Activated B cell treated with CpG ODN at 0.5 μM for 24 hours (primary cell): ENCODE results near the gene CTNNBL1. TPM values are rescaled to one million over a fixed set of nuclear protein-coding genes. Genes with fewer than 3 reads are reported as not detected.

ENCODE experiments used
- ATAC-seq: fragments of 200-7000 bp; cut with Tn5 transposase; one replicate; pipeline ENCODE4 v1.10.0; 2021; ENCODE audit warnings: low read depth, mild to moderate bottlenecking, moderate library complexity
- CTCF ChIA-PET: fragments of 350-600 bp; sonication (Branson Sonifier 250); formaldehyde crosslinking; loops from one replicate; lab custom pipeline; 2021; ENCODE audit warnings: antibody characterized with exemption; lab: Charles Lee
- POLR2A ChIA-PET: fragments of 350-600 bp; sonication (Branson Sonifier 250); formaldehyde crosslinking; loops from one replicate; lab custom pipeline; 2021; ENCODE audit warnings: antibody characterized with exemption; lab: Charles Lee
- DNase-seq: peaks from one replicate; pipeline ENCODE4 v3.0.0; 2022
- H3K27ac Mint-ChIP-seq: one replicate; pipeline ENCODE4 v1.8.0; 2020; ENCODE audit warnings: mixed read lengths
- H3K27me3 Mint-ChIP-seq: one replicate; pipeline ENCODE4 v1.8.0; 2021; ENCODE audit warnings: mixed read lengths
- H3K36me3 Mint-ChIP-seq: one replicate; pipeline ENCODE4 v1.8.0; 2021; ENCODE audit warnings: low read depth, mixed read lengths
- H3K4me1 Mint-ChIP-seq: one replicate; pipeline ENCODE4 v1.8.0; 2021; ENCODE audit warnings: mixed read lengths
- H3K4me3 Mint-ChIP-seq: one replicate; pipeline ENCODE4 v1.8.0; 2020; ENCODE audit warnings: mild to moderate bottlenecking, mixed read lengths
- H3K9me3 Mint-ChIP-seq: one replicate; pipeline ENCODE4 v1.8.0; 2020; ENCODE audit warnings: mixed read lengths
- CTCF ChIP-seq: fragments of 200-600 bp; IDR thresholded peaks from one replicate; pipeline ENCODE4 v1.8.0; 2022; ENCODE audit warnings: antibody characterized with exemption, mild to moderate bottlenecking
- intact Hi-C: fragments of 100-400 bp; cut with micrococcal nuclease; formaldehyde crosslinking; loops from one replicate; pipeline ENCODE4 v1.15.1; 2024
- total RNA-seq: library from RNA; stranded (reverse); gene quantifications from 2 replicates; pipeline ENCODE4 v1.2.3, GENCODE V29; 2022

Gene CTNNBL1
- total RNA-seq, 1 donor from 2014 or later: 102 TPM

GRCh38 chr20:37801921-37802320 lies 108.1 kb downstream of the CTNNBL1 start:
- no peak for TF ChIP-seq CTCF
- Mint-ChIP-seq H3K36me3 (peaks cover 29% of the 10 kb centered on the region), H3K27ac (no peak overlapping the region), H3K4me1 (no peaks in the 10 kb centered on the region), H3K27me3 (no peaks in the 10 kb centered on the region), H3K9me3 (no peaks in the 10 kb centered on the region), H3K4me3 (no peak overlapping the region)
- ChIA-PET POLR2A (no interaction called here), CTCF (no interaction called here)
- ATAC-seq: no peak
- intact Hi-C loops: loop anchor here (10.0 kb wide), 1 partner anchor 47 kb away; no protein-coding TSS in a partner anchor
- no peak for DNase-seq

DNA sequence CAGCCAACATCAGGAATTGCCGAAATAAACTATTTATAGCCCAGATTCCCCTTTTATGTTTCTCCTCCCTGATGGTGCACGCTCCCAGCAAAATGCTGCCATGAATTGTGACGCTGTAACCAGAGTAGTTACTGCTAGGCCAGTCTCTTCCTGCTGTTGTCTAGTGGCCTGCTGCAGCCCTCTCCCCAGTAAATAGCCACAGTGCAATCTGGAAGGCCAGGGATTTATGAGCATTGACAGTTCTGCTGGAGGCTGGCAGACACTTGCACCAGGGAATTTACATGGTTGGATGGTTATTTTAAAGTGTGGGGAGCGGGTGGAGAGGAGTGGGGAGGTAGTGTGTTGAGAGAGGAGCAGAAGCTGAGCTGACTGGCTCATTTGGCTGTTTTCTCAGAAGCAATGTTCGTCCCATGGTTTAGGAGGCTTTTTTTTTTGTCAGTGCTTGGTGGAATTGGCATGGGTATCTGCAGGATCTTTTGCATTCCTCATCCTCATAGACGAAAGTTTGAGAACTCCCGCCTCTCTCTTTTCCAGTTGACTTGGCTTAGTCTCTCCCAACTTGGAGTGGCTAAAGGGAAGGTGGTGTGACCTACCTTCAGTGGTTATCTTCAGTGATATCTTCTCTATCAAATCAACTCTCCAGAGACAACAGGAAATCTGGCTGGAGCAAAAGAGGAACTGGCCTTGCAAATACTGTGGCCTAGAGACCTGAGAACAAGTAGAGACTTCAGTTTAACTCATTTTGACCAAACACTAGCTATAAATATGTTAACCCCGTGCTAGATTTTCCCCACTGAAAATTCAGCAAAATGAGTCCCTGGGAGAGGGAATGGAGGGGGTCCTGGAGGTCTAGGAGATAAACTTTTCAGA lies 109.8 kb downstream of the CTNNBL1 start:
- Mint-ChIP-seq H3K36me3 (peaks cover 24% of the 10 kb centered on the region), H3K9me3 (no peaks in the 10 kb centered on the region), H3K4me3 (peak overlapping the region; percentile 79), H3K4me1 (no peaks in the 10 kb centered on the region), H3K27ac (peak overlapping the region; percentile 97), H3K27me3 (no peaks in the 10 kb centered on the region)
- ATAC-seq (peak; percentile 58), DNase-seq (no peak)
- ChIA-PET POLR2A (interaction anchor here (0.7 to 2.1 kb wide), 12 partner anchors 8 to 625 kb away, joined by 3 to 14 read pairs (median 6); partner anchors contain the start of genes CTNNBL1, MROH8, RPN2 and RPRD1B), CTCF (interaction anchor here (1.2 to 1.3 kb wide), 2 partner anchors 24 to 189 kb away, joined by 3 to 4 read pairs; no protein-coding TSS in a partner anchor)
- intact Hi-C loops: loop anchor here (1.0 to 10.0 kb wide), 5 partner anchors 14 to 275 kb away; no protein-coding TSS in a partner anchor
- TF ChIP-seq CTCF: no peak

DNA sequence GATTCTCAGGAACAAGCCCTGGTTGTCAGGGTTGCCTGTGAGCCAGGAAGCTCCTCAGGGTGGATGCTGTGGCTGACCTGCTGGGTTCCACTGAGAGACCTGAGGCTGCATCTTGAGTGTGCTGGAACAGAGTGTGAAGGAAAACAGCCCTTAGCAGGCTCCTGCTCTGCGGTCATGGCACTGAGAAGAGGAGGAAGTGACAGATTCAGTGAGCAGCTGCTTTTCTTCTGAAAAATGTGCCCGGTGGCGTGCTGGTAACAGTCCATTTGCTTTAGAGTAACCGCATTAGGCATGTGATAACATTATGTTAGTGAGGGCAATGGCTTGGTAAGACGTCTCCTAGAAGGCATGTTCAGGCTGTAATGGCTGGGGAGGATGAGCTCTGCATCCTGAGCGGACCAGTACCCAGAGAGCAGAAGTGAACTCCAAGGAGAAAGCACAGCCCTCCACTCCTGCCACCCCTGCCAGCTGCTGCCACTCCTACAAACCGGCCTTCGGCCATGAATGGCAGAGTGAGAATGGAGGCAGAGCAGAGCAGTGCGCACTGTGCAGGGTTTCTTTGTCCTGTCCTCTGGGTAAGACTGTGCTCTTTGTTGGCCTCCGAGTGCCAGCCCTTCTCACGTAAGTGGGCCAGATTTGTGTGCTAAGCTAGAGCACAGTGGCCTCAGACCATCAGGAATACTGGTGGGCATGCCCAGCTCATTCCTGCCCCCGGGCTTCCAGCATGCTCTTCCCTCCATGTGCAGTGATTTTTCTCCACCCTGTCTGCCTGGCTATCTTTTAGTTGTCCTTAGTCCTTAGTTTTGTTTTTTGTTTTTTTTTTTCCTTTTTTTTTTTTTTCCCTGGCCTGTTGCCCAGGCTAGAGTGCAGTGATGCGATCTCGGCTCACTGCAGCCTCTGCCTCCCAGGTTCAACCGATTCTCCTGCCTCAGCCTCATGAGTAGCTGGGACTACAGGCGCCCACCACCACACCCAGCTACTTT lies 111.0 kb downstream of the CTNNBL1 start:
- peak; percentile 56 for DNase-seq
- peak overlapping the region; percentile 79 for H3K4me3 Mint-ChIP-seq
- ChIA-PET CTCF (interaction anchor here (1.1 to 1.3 kb wide), 3 partner anchors 26 to 188 kb away, joined by 3 to 4 read pairs (median 4); no protein-coding TSS in a partner anchor), POLR2A (interaction anchor here (0.6 to 2.1 kb wide), 16 partner anchors 9 to 1149 kb away, joined by 3 to 14 read pairs (median 5); partner anchors contain the start of genes CTNNBL1, MROH8, RPN2 and RPRD1B)
- intact Hi-C loops: loop anchor here (1.0 to 10.0 kb wide), 5 partner anchors 16 to 277 kb away; no protein-coding TSS in a partner anchor
- peaks cover 1% of the 10 kb centered on the region for H3K4me1 Mint-ChIP-seq
- no peaks in the 10 kb centered on the region for H3K9me3 Mint-ChIP-seq
- TF ChIP-seq CTCF: no peak
- peaks cover 33% of the 10 kb centered on the region for H3K36me3 Mint-ChIP-seq
- peak; percentile 81 for ATAC-seq
- H3K27me3 Mint-ChIP-seq: no peaks in the 10 kb centered on the region
- H3K27ac Mint-ChIP-seq: peak overlapping the region; percentile 97

DNA sequence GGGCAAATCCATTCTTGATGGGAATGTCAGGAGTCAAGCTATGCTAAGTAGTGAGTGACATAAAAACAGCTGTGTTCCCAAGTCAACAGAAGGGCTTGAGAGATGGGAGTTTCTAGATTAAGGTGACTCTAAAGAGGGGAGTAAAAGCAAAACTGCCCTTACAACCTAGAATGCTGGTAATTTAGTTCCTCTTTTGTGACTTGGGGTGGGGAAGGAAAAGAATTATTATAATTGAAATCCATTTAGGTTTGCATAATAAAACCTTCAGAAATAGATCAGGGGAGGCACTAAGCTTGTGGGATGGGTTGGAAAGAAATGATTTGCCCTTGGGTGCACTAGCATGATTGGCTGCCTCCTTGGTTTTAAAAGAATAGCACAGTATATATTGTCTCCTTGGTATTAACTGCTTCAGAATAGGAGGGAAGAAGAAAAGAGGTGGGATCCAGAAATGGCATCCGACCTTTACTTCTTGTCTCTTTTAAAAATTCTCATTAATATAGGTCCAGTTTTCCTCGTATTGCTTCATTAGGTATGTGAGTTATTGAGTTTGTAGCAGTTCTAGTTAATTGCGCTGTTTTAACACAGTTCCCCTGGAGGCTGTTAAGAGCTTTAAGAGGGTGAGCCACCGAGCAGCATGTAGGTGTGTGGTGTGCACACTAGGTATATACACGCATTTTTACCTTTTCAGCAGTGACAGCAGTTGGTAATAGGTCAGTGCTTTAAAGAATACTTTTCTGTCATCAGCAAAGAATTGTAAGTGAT lies 113.8 kb downstream of the CTNNBL1 start:
- H3K4me3 Mint-ChIP-seq: peak overlapping the region; percentile 42
- H3K9me3 Mint-ChIP-seq: no peaks in the 10 kb centered on the region
- no peak for DNase-seq
- peak overlapping the region; percentile 97 for H3K27ac Mint-ChIP-seq
- H3K4me1 Mint-ChIP-seq: peaks cover 1% of the 10 kb centered on the region
- H3K36me3 Mint-ChIP-seq: peaks cover 57% of the 10 kb centered on the region
- TF ChIP-seq CTCF: no peak
- ATAC-seq: no peak
- no peaks in the 10 kb centered on the region for H3K27me3 Mint-ChIP-seq
- POLR2A ChIA-PET: interaction anchor here (1.7 kb wide), 1 partner anchor 110 kb away, joined by 6 read pairs; no protein-coding TSS in a partner anchor
- intact Hi-C loops: loop anchor here (10.0 kb wide), 1 partner anchor 53 kb away; no protein-coding TSS in a partner anchor
- CTCF ChIA-PET: no interaction called here
